Ureter (tissue), 1 donor: Measurements from ENCODE around the gene PLA2G2E. TPM values are rescaled to one million over a fixed set of nuclear protein-coding genes. Genes with fewer than 3 reads are reported as not detected.

Source experiments
- DNase-seq: peaks from one replicate; pipeline ENCODE4 v3.0.0-alpha.2; 2020; ENCODE audit warnings: low spot score
- total RNA-seq: library from RNA; stranded (reverse); gene quantifications from one replicate; pipeline ENCODE4 v1.2.4, GENCODE V29; 2023
- donor health status: DM: yes; HTN: yes; CAD: no.

Gene PLA2G2E, protein sequence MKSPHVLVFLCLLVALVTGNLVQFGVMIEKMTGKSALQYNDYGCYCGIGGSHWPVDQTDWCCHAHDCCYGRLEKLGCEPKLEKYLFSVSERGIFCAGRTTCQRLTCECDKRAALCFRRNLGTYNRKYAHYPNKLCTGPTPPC
- not detected for total RNA-seq

GRCh38 chr1:19923137-19923952 is at the start of gene PLA2G2E:
Gene PLA2G2E, minus strand, starts transcription at chr1:19923617. Its CDS starts 58 bp downstream, at chr1:19923559.
- DNase-seq, result no peak

- DNase-seq, result no peak
Observed at GRCh38 chr1:19971664-19972063, 48.2 kb upstream of the PLA2G2E start.

GRCh38 chr1:19969898-19970660 is 46.7 kb upstream of the PLA2G2E start:
- no peak for DNase-seq

- no peak for DNase-seq
Observed at GRCh38 chr1:19967808-19968207, 44.4 kb upstream of the PLA2G2E start.

DNA sequence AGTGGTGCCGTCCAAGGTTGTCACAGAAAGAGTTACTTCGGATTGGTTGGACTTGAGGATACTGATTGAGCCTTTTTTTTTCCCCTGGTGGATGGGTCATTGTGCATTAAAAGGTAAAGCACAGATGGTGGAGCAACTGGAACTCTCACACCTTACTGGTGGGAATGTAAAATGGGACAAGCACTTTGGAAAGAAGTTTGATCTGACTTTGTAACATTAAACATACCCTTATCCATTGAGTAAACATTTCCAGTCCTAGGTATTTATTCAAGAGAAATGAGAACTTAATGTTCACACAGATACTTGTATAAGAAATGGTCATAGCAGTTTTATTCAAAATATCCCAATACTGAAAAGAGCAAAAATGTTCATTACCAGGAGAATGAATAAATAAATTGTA is 41.1 kb upstream of the PLA2G2E start:
- no peak for DNase-seq

DNA sequence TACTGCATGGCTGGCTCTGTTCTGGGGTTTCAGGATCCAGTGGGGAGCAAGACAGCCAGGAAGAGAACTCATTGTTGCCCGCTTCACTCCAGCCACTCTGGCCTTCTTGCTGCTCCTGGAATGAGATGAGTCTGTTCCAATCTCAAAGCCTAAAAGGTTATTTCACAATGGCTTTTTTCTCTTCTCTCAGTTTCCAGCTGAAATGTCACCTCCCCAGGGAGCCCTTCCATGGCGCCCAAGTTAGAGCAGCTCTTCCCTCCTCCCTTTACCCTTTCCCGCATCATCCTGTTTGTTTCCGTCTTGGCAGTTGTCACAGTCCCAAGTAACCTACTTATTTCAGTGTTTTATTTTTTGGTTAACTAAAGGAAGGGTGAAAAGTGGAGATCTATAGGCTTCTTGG is 40.2 kb upstream of the PLA2G2E start:
- DNase-seq, result no peak

DNA sequence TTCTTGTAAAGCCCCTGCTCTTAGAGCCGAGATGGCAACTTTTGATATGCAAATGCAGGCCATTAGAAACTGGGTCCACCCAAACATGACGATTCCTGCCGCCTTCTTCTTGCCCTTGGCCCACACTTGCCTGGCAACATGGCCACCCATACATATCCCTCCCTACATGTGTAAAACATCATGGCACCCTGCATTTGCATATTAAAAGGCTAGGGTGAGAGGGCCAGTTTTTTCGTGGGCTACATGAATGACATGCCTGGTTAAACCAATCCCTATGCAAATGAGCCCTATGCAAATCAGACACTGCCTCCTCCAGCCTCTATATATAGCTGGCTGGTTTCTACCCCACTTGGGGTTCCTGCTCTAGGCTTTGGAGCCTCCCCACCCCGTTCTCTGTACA is 37.2 kb upstream of the PLA2G2E start:
- no peak for DNase-seq

GRCh38 chr1:19957779-19958178 is 34.4 kb upstream of the PLA2G2E start:
- no peak for DNase-seq

- no peak for DNase-seq
Observed at GRCh38 chr1:19955534-19956170, 32.2 kb upstream of the PLA2G2E start.

DNA sequence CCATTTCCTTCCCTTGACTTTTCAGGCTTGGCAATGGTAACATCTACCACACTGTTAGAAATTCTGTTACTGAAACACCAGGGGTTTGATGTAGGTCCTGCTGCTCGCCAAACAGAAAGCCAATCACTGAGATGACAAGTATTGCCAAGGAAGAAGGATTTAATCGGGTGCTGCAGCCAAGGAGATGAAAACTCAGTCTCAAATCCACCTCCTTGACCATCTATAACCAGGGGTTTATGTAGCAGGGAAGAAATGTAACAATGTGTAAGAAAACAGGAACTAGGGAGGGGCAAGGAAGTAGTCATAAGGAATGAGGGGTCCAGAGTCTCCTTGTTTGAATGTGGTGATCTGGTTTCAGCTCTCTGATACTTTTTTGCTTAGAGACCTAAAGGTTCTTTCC is 30.6 kb upstream of the PLA2G2E start:
- DNase-seq, result no peak

- DNase-seq, result no peak
Observed at GRCh38 chr1:19949016-19949415, 25.6 kb upstream of the PLA2G2E start.

DNA sequence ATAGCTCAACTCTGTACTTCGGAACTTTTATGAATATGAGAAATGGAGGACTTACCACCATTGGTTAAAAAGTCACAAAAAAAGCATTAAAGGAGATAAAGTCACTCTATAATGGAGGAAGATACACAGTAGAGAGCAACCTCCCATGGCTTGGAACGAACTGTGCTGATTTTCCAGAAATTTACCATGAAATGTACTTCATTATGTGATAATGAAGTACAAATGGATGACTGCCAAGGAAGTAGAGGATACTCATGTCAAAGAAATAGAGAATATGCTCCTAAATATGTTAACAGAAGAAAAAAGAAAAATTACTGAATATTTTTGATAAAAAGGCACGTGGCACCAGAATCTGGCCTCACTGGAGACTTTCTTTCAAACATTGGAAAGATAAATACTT is 23.6 kb upstream of the PLA2G2E start:
- DNase-seq, result no peak

- DNase-seq, result no peak
Observed at GRCh38 chr1:19946331-19946751, 22.9 kb upstream of the PLA2G2E start.

- no peak for DNase-seq
Observed at GRCh38 chr1:19945914-19946313, 22.5 kb upstream of the PLA2G2E start.

DNA sequence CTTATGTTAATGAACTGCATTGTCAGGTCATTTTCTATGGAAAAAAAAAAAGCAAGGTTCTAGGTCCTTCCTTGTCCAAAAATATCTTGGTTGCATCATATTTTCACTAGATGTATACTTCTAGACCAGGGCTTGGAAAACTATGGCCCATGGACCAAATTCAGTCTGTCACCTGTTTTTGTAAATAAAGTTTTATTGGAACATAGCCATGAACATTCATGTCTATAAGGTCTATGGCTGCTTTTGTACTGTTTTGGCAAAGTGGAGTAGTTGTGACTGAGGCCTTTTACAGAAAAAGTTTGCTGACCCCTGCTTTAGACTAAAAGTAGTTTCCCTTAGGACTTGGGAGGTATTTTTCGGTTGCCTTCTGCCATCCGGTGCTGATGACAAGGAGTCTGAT is 19.2 kb upstream of the PLA2G2E start:
- DNase-seq, result no peak

DNA sequence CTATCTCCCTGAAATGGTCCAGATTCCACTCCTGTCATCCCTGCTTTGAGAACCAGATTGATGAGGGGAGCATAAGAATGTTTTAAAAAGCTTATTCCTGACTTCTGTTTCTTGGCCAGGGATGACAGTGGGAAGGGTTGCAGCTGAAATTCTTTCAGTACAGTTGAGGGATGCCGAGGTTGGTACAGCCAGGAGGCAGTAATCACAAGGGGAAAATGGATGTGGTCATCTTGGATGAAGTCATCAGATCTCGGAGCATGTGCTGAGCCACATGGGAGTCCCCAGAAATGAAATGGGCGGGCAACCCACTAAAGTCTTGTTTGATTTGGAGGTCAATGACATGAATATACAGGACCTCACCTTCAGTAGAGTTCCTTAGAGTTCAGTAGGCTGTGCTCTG is 18.7 kb upstream of the PLA2G2E start:
- DNase-seq, result no peak

DNA sequence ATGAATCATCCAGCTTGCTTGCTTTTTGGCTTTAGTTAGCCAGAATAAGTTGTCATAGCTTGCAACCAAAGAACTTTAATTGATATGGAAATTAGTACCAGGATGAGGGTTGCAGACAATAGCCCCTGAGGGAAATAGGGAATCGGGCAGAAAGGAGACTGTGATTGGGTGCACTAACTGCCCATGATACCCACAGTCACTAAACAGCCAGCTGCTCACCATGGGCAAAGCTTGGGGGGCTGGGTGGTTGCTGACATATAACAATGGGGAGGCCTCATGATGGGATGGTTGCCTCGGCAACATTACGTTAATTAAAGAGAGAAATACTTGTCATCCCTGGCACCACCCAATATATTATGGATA is 17.8 kb upstream of the PLA2G2E start:
- DNase-seq, result no peak

DNA sequence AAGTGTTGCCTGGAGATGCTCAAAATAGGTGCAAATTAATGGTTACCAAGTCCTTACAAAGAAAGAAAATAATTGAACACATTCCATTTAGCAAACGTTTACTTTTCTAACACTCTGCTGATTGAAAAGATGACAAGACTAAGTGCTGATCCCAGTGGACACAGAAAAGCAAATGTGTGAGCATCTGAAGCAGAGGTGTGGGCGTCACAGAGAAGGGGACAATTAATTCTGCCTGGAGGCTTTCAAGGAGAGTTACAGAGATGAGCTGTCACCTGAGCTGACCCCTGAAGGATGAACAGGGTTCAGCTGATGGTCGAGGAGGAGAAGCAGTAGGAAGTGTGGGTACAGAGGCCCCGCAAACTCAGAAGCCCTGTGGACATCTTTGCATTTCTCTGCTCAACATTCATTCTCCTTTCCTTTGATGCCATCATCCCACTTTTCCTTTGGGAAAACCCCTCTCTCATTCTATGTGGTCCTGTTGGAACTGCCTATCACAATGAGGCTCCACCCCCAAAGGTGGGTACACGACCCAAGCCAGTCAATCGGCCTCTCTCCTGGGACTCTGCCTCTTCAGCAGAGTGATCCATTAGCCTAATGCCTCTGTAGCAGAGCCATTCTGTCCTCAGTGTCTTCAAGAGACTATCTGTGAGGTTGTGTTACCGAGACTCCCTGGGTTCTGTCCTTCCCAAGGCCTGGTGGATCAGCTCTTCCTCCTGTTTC is 17.2 kb upstream of the PLA2G2E start:
- no peak for DNase-seq

GRCh38 chr1:19938472-19938871 is 15.1 kb upstream of the PLA2G2E start:
- no peak for DNase-seq

- DNase-seq, result no peak
Observed at GRCh38 chr1:19936061-19936750, 12.8 kb upstream of the PLA2G2E start.

GRCh38 chr1:19934336-19934735 is 10.9 kb upstream of the PLA2G2E start:
- no peak for DNase-seq
